HG03565 (cell line): ENCODE results near the gene TBL3.
"Not testable (repeated sequence)": the region's sequence is repeated elsewhere in the genome, so short reads cannot be mapped to it uniquely, and the experiment has no call there.

Experiments used
- ATAC-seq: cut with Tn5 transposase; IDR thresholded peaks from one replicate; pipeline ENCODE4 v1.9.1; 2021; ENCODE audit warnings: mild to moderate bottlenecking, moderate library complexity; ENCODE audit not compliant: unreplicated experiment

The TBL3 gene

GRCh38 chr16:1998852-1999801, 27.3 kb downstream of the TBL3 start:
- ATAC-seq = no peak

- no peak for ATAC-seq
Measured at GRCh38 chr16:1999866-2000514, 28.1 kb downstream of the TBL3 start.

- no peak for ATAC-seq
Measured at GRCh38 chr16:2001035-2001434, 29.2 kb downstream of the TBL3 start.

- ATAC-seq = no peak
Measured at GRCh38 chr16:2001456-2002355, 29.9 kb downstream of the TBL3 start.

DNA sequence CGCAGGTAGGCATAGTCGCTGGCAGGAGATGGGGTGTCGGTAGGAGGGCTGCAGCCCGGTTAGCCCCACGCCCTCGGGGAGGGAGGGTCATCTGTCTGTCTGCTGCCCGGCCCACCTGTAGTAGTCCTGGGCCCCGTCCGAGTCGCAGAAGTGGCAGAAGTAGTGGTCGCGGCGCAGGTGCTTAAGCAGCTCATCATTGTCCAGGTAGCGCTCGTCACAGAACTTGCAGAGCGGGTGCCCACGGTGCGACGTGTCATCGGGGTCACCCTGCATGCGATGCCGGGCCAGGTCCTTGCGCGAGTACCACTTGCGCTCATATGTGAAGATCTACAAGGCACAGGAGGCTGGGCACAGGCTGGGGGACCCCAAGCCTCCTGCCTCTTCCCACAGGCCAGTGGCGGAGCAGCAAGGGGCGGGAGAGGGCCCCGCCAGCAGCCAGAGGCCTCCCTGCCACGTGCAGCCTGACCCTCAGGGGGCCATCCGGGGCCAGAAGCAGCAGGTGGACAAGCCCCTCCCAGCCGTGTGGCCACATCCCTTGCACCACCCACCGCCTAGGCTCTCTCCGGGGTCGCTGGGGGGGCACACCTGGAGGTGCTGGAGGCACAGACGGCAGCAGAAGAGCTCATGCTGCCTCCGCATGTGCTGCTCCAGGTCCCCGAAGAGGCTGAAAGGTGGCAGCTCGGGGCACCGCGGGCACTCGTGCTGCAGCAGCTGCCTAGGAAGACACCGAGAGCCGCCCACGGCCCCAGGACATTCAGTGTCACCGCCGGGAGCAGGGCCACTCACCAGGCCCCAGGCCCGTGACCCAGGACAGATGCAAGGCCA, 30.8 kb downstream of the TBL3 start:
- no peak for ATAC-seq

DNA sequence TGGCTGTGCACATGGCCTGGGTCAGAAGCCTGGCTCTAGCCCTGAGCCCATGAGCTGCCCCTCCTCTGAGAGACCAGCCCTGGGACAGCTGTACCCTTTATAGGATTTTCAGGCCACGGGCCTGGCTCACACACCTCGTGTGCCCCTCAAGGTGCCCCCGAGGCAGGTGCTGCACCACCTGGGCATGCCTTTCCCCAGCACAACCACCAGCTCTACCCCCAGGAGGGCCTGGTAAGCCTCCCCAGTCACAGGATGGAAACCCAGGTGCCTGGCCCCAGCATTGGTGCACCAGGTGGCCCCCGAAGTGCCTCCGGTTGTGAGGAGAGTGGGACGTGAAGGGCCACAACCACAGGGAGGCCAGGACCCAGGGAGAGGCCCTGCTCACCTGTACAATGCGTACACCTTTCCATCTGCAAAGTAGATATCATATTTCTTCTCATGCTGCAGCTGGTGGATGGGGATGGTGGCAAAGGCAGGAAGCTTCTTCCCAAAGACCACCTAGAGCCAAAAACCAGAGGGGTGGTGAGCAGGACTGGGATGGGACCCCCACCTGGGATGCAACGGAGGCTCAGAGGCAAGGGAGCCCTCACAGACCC, 31.5 kb downstream of the TBL3 start:
- no peak for ATAC-seq

- peak; percentile 64 for ATAC-seq
Measured at GRCh38 chr16:2003827-2004641, 32.2 kb downstream of the TBL3 start.

DNA sequence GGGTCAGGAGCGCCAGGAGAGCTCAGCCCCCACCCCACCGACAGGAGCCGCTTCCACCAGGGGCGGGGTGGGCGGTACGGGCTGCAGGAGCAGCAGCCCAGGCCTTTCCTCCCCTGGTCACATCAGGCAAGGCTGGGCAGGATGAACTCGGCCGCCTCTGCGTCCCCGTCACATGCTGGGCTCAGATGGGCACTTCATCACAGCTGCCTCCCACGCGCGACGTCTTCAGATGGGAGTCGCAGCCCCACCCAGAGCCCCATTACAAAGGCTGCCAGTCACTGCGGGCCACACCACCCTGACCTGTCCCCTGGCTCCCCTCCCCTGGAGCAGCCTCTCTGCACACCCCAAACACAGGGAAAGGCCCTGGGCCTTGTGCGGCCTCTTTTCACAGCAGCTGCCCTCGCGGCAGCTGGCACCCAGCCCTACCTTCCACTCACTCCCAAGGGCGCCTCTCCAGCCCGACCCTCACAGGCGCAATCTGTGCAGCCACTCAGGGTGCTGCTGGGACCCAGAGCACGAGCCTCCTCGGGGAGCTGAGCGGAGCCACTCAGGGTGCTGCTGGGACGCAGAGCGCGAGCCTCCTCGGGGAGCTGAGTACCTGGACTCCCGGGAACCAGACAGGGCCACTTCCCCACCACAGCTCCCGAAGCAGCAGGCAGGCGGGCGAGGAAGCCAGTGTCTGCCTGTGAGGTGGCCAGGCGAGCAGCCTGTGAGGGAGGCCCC, 33.1 kb downstream of the TBL3 start:
- no peak for ATAC-seq

DNA sequence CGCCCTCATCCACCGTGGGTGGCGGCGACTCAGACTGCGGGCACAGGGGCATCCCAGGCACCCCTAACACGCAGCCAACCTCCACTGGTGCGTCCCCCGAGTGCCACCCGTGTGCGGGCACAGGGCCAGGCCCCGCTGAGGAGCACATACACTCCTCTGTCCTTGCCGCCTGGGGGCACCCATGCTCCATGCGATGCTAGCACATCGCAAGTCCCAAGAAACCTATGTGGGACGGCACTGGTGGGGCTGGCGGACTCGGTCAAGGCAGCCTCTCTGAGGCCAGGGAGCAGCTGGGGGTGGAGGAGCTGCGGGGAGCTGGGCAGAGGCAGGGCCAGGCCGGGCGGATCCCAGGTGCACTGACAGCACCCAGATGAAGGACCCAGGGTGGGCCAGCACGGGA, 33.8 kb downstream of the TBL3 start:
- ATAC-seq = no peak

- no peak for ATAC-seq
Measured at GRCh38 chr16:2006317-2006716, 34.5 kb downstream of the TBL3 start.

DNA sequence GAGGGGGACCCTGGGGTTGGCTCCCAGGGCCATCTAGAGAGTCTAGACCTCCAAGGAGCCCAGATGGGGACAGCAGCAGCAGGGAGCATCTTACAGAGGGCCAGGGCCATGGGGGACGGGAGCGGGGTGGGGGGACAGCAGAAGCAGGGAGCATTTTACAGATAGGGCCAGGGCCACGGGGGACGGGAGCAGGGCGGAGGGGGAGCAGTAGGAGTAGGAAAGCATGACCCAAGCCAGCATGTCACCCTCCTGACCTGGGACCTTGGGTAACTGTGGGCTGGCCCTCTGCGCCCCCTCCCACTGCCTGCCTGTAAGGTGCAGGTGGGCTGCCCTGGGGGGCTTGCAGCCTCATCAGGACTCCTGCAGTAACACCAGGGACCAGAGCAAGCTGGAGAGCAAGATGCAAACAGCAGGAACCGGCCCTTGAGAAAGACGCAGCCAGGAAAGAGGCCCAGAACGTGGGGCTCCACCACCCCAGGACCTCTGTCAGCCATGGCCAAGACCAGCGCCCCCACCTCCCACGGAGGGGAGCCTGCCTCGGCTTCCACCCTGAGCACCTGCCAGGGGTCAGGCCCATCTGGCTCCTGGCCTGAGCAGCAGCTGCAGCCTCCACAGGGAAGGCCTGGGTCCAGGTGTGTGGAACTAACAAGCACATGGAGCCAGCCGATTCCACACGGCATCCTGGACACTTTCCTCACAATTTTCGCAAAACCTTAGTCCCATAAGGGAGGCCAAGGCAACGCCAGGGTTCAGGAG, 35.4 kb downstream of the TBL3 start:
- ATAC-seq = no peak

DNA sequence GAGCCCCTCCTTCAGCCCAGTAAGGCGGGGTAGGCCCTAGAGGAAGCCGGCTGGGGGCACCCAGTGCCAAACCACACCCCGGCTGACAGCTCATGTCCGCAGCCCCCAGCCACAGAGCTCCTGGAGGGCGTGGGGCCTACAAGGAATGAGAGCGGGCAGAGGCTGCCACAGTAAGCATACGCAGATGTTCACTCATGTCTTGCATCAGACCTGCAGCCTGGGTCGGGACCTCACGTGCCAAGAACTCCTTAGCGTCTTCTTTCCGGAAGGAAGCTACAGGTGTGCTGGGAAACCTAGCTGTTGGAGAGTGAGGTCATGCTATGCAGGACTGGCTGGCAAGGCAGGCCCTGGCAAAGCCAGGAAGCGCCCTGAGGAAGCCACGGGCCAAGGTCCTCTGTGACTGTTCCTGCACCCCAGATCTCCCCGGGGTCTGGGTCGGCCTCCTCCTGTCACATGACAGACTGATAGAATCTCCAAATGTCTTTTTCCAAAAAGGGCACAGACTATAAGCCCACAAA, 36.2 kb downstream of the TBL3 start:
- no peak for ATAC-seq

GRCh38 chr16:2008631-2009163, 36.8 kb downstream of the TBL3 start:
- no peak for ATAC-seq

GRCh38 chr16:2009164-2009711, 37.4 kb downstream of the TBL3 start:
- ATAC-seq = peak; percentile 26

DNA sequence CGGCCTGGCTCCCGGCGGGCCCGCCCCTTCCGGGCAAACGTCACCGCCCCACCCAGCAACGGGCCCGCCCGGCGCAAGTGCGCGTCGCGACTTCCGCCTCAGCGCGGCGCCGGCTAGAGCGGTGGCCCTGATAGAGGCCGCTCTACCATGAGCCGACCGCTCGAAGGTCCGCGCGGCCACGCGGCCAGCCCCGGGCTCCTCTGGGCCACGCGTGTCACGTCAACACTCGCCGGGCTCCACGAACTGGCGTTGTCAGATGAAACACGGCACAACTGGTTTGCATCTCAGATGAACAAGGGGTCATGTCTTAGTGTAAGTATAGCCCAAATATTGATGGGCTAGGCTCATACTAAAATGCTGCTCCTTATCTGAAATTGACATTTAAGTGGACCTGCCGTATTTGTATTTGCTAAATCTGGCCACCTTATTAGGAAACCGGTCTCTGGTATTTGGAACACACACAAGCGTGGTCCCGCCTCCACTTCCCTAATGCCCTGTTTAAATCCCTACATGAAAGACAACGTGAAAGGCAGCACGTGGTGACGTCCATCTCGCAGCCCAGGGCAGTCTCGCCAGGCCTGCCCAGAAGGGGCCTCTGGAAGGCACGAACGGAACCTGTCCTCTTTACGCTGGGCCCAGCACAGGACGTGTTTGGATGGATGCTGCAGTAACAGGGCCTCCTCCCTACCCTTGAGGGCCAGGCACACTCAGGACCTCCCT, 38.1 kb downstream of the TBL3 start, which contains the start of gene ZNF598:
ZNF598 (minus strand) TSS at position 31 of the 720 bp plus-strand sequence.
- peak; percentile 74 for ATAC-seq

DNA sequence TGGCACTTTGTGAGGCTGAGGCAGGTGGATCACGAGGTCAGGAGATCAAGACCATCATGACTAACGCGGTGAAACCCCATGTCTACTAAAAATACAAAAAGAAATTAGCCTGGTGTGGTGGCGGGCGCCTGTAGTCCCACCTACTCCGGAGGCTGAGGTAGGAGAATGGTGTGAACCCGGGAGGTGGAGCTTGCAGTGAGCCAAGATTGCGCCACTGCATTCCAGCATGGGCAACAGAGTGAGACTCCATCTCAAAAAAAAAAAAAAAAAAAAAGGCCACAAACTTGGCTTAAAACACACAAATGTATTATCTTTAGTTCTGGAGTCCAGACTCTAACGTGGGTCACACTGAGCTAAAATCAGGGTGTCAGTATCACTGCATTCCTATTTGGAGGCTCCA, 39.9 kb downstream of the TBL3 start:
- ATAC-seq = not testable (repeated sequence)
